Colon (tissue), 2 donors: Measurements from ENCODE around the gene HIVEP3.
"Not testable (repeated sequence)": the region's sequence is repeated elsewhere in the genome, so short reads cannot be mapped to it uniquely, and the experiment has no call there.

Source experiments
- FAIRE-seq: peaks from 2 replicates; lab custom pipeline; 2012; peaks lifted over from hg19 to GRCh38; lab: Jason Lieb, UNC
- donor health status: control.
- donor health status: control.

HIVEP3 gene

GRCh38 chr1:41918450-41919043, at the start of gene HIVEP3:
HIVEP3 (minus strand) TSS chr1:41918922.
- no peak for FAIRE-seq

DNA sequence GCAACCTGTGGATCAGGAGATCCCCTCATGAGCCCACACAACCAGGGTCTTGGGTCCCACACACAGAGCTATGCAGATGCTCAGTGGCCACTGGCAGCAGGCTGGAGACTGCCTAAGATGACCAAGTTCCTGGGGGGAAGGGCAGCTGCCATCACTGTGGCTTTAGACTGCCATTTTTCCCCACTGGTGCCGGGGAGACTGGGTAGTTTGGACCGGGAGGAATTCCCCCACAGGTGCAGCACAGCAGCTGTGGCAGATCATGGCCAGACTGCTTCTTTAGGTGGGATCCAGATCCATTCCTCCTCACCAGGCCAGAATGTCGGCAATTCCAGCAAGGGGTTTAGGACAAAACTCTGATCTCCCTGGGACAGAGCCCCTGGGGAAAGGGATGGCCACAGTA, 45.7 kb upstream of the HIVEP3 start:
- no peak for FAIRE-seq

DNA sequence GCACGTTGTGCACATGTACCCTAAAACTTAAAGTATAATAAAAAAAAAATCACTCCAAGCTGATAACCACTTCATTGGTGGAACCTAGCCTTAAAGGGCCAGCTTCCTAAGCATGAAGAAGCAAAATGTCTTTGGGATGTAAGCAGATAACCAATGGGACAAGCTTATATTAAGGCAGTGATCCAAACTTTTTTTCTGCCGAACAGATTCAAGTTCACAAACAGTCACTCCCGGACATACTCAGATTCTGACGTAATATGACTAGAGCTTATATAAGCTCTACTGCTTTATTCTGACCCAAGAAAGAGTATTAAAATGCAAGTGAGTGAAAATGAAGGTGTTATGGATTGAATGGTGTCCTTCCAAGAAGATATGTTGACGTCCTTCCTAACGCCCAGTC, 44.9 kb upstream of the HIVEP3 start:
- FAIRE-seq: no peak

GRCh38 chr1:41958015-41958673, 39.4 kb upstream of the HIVEP3 start:
- no peak for FAIRE-seq

DNA sequence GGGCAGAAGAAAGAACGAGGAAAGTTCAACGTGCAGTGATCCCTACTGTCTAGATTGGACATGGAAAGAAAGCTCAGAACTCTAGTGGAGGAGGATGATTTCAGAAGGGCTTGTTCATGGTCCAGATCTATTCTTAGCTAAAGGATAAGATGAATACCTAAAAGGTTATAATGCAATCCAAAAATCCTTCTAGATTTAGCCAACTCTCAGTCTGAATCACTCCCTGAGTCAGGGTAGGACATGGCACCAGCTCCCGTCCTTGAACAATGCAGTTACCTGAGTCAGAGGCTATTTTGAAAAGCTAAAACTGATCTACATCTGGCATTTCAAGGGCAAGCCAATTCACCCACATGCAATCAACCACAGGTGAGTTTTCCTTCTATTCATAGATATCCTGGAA, 38.8 kb upstream of the HIVEP3 start:
- FAIRE-seq: no peak

GRCh38 chr1:41955461-41956159, 36.9 kb upstream of the HIVEP3 start:
- no peak for FAIRE-seq

- no peak for FAIRE-seq
Observed at GRCh38 chr1:41954533-41954944, 35.8 kb upstream of the HIVEP3 start.

DNA sequence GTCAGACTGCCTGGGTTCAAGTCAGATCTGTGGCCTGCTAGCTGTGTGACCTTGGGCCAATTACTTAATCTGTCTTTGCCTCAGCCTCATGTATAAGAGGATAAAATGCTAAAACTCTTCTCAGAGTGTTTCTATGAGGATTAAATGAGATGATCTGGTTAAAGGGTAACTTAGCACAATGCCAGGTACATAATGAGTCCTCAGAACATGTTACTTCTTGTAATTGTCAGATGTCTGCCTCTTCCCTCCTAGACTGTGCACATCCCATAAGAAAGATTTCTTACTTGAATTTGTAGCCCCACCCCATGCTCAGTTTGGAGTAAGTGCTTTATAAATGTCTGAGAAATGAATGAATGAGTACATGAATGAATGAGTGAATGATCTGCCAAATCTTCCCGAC, 34.6 kb upstream of the HIVEP3 start:
- no peak for FAIRE-seq

DNA sequence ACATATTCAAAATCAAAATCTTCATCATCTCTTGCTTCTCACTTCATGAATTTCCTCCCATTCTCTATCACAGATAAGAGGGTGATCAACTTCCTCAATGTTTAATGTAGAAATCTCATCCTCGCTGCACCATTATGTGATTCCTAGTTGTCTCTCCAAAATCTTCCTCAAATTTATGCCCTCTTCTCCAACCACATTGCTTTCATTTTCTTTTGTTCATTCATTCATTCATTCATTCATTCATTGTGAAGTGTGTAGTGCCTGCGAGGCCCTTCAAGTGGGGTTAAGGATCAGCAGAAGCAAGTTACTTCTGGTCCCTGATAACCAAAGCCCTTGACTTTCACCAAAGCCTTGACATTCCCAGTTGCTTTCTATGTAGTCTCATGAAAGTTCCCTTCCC, 33.5 kb upstream of the HIVEP3 start:
- no peak for FAIRE-seq

GRCh38 chr1:41951492-41951891, 32.8 kb upstream of the HIVEP3 start:
- not testable (repeated sequence) for FAIRE-seq

- no peak for FAIRE-seq
Observed at GRCh38 chr1:41950820-41951219, 32.1 kb upstream of the HIVEP3 start.

- FAIRE-seq: not testable (repeated sequence)
Observed at GRCh38 chr1:41945946-41946345, 27.2 kb upstream of the HIVEP3 start.

GRCh38 chr1:41943717-41944116, 25.0 kb upstream of the HIVEP3 start:
- no peak for FAIRE-seq

DNA sequence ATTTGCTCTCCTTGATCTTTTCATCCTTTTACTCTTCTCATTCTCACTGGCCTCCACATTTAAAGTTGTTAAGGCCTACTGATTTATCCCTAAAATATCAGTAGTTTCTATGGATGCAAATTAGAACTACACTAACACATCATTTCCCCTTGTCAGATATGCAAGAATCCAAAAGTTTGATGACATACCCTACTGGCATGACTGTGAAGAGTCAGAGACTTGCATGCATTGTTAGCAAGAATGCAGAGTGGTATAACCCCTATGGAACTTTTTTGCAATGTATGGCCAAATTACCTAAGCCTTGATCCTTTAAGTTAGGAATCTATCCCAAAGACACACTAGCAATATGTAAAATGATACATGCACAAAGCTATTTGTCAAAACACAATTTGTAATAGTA, 23.6 kb upstream of the HIVEP3 start:
- FAIRE-seq: no peak

DNA sequence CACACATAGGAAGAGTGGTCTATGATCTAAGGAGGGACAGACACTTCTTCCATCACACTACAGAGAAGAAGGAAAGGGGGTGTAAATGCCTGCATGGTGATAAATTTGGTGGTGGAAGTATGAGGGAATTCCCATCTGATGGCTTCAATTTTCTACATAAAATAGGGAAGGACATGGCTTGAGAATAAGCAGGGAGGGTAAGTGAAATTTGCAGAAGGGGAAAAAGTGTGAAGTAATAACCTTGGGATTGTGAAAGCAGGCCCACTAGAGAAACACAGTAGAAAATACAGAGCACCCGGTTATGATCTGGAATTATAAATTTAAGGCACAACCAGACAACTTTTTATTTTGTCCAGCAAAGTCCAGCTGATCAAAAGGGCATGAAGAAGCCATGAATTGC, 22.7 kb upstream of the HIVEP3 start:
- FAIRE-seq: no peak

DNA sequence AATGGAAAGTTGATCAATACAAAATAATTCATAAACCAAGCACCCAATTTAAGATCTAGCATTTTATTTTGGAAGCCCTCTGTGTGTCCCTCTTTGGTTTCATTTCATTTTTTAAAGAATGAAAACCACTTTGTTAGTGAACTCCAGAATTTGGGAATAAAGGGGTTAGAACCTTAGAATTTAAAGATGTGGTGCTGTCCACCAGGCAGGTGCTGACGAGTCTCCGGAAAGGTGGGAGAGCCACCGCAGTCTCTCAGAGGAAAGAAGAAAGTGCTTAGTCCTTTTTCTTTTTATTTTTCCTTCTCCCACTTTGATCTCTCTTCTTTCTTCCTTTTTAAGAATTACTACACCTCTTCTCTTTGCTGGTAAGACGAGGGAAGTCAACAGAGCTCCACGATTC, 20.5 kb upstream of the HIVEP3 start:
- no peak for FAIRE-seq

DNA sequence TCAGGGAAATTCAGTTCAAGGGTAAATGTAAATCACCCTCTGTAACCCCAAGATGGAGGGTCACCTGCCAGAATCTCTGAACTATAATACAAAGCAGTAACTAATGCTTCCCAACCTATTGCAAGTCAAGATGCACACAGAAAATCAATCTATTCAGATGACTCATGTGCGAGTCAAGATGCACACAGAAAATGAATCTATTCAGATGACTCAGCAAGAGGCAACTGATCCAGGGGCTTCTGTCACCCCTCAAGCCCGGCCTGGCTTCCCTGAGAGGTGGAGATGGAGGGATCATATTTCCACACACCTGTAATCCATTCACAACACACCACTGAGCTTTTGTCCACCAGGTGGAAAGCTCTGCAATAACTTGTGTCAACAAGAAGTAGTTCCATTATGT, 17.4 kb upstream of the HIVEP3 start:
- FAIRE-seq: no peak

DNA sequence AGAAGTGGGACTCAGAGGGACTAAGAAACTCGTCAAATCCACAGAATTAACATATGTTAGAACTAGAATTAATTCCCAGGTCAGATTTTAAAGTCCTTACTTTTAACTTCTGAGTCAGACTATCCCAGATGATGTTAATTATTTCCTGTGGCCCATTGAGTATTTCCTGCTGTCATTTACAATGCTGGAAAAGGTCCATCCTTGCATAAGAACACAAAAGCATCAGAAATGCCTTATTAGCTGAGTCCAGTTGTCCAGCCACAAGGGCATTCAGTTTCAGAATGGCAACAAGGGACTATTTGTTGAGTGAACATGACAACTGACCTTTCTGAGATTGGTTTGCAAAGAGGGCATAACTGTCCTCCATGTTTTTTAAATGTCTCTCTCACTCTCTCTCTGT, 16.5 kb upstream of the HIVEP3 start:
- no peak for FAIRE-seq

DNA sequence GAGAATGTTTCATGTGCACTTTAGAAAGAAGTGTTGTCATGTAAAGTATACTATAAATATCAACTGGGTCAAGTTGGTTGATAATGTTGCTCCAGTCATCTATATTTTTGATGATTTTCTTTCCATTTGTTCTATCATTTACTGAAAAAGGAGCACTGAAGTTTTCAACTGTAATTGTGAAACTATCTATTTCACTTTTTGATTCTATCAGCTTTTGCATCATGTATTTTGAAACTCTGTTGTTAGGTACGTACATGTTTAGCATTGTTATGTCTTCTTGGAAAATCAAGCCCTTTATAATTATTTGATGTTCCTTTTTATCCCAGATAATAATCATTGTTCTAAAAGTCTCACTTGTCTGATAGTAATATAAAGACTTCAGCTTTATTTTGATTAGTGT, 14.4 kb upstream of the HIVEP3 start:
- FAIRE-seq: no peak

DNA sequence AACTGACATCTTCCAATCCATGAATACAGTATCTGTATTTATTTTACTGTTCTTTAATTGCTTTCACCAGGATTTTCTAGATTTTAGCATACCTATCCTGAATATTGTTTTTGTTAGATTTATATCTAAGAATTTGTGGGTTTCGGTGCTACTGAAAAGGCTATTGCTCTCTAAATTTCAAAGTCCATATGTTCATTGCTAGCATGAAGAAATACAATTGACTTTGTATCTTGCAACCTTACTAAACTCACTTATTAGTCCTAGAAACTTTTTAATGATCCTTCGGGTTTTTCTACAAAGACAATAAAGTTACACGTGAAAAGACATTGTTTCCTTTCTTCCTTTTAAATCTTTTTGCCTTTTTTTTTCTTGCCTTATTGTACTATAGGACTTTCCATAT, 12.9 kb upstream of the HIVEP3 start:
- no peak for FAIRE-seq

GRCh38 chr1:41927118-41927517, 8.4 kb upstream of the HIVEP3 start:
- FAIRE-seq: no peak

- no peak for FAIRE-seq
Observed at GRCh38 chr1:41925712-41926111, 7.0 kb upstream of the HIVEP3 start.

- FAIRE-seq: no peak
Observed at GRCh38 chr1:41924911-41925310, 6.2 kb upstream of the HIVEP3 start.

DNA sequence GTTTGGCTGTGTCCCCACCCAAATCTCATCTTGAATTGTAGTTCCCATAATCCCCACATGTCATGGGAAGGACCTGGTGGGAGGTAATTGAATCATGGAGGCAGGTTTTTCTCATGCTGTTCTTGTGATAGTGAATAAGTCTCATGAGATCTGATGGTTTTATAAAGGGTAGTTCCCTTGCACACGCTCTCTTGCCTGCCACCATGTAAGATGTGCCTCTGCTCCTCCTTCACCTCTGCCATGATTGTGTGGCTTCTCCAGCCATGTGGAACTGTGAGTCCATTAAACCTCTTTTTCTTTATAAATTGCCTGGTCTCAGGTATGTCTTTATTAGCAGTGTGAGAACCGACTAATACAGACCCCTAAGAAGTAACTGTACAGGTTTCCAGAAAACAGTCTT, 2.5 kb upstream of the HIVEP3 start:
- not testable (repeated sequence) for FAIRE-seq
